Erythroblast (primary cell): ENCODE data around the gene CREB5.

Experiments used
- GATA1 ChIP-seq: IDR thresholded peaks from 2 replicates; pipeline ENCODE4 v1.6.1; 2011; ENCODE audit warnings: low read depth, mild to moderate bottlenecking, control low read depth, low read length, moderate library complexity
- POLR2A ChIP-seq: IDR thresholded peaks from 2 replicates; pipeline ENCODE4 v1.6.1; 2011; ENCODE audit warnings: mild to moderate bottlenecking, low read length

DNA sequence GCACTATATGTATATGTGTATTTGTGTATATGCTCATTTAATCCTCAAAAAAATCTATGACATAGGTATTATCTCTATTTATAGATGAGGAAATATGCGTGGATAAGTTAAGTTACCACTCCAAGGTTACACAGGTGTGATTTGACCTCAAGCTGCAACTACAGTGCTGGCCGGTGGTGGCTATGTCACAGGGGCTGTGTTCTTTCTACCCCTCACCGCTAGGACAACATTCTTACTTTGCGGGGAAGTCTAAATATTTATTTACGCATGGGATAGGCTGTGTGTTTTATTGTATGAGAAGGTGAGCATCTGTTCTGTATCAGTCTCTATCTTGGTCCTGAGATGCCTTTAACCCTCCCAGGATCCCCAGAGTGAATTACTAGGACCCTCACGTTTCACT, 60.0 kb downstream of the CREB5 start:
- no peak for TF ChIP-seq POLR2A
- no peak for TF ChIP-seq GATA1
